ENCODE measurements around the gene SYNPO2.
A peak's percentile ranks its signal among the peaks of the same experiment; 100 is the strongest.

DNA sequence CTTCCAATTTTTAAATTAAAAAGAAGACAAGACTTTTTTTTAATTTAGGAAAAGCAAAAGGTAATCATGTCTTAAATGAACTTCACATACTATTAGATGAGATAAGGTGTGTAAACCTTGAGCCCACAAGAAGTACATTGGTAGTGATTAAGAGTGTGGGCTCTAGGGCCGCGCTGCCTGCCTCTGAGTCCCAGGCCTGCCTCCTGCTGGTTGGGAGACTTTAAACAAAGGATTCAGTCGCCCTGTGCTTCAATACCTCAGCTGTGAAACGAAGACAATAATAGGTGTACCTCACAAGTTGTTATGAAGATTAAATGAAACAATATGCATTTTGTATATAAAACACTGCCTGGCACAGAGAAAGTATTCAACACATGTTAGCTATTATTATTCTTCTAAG, 151.1 kb downstream of the SYNPO2 start:
- TF ChIP-seq, protein P1, sequence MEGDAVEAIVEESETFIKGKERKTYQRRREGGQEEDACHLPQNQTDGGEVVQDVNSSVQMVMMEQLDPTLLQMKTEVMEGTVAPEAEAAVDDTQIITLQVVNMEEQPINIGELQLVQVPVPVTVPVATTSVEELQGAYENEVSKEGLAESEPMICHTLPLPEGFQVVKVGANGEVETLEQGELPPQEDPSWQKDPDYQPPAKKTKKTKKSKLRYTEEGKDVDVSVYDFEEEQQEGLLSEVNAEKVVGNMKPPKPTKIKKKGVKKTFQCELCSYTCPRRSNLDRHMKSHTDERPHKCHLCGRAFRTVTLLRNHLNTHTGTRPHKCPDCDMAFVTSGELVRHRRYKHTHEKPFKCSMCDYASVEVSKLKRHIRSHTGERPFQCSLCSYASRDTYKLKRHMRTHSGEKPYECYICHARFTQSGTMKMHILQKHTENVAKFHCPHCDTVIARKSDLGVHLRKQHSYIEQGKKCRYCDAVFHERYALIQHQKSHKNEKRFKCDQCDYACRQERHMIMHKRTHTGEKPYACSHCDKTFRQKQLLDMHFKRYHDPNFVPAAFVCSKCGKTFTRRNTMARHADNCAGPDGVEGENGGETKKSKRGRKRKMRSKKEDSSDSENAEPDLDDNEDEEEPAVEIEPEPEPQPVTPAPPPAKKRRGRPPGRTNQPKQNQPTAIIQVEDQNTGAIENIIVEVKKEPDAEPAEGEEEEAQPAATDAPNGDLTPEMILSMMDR (IDR thresholded peaks at IDR 0.05) = peak in 1 of 4 experiments; percentile 10
- no peak for TF ChIP-seq POLR2A (IDR thresholded peaks at IDR 0.05)
